Neural cell (in vitro differentiated cells): ENCODE results near the gene MAP2K7. TPM values are rescaled to one million over a fixed set of nuclear protein-coding genes. Genes with fewer than 3 reads are reported as not detected.

Experiments
- H2AFZ ChIP-seq: fragments of 200-600, 300-800 bp; sonication (generic), shearing (Covaris generic); 2 replicates; pipeline ENCODE4 v1.6.0; 2014; ENCODE audit warnings: low read depth, mild to moderate bottlenecking, antibody characterized with exemption, low read length, moderate library complexity
- H3F3A ChIP-seq: fragments of 200-600 bp; shearing (Covaris generic); 2 replicates; pipeline ENCODE4 v1.6.1; 2016; ENCODE audit warnings: mild to moderate bottlenecking, moderate library complexity, mixed read lengths, antibody characterized with exemption, low read length; ENCODE audit not compliant: insufficient read depth, poor library complexity, severe bottlenecking
- H3K27ac ChIP-seq: fragments of 200-600, 300-800 bp; sonication (generic), shearing (Covaris generic); 2 replicates; pipeline ENCODE4 v1.5.1; 2014; ENCODE audit warnings: mild to moderate bottlenecking, low read length, moderate library complexity
- H3K27me3 ChIP-seq: fragments of 300-800, 200-600 bp; sonication (generic), shearing (Covaris generic); 2 replicates; pipeline ENCODE4 v1.6.0; 2014; ENCODE audit warnings: mild to moderate bottlenecking, low read depth, low read length, moderate library complexity; ENCODE audit not compliant: insufficient read depth
- H3K36me3 ChIP-seq: fragments of 300-800, 200-600 bp; sonication (generic), shearing (Covaris generic); 2 replicates; pipeline ENCODE4 v1.5.1; 2014; ENCODE audit warnings: mild to moderate bottlenecking, antibody characterized with exemption, low read length, moderate library complexity; ENCODE audit not compliant: insufficient read depth
- H3K4me2 ChIP-seq: fragments of 300-800, 200-600 bp; sonication (generic), shearing (Covaris generic); 2 replicates; pipeline ENCODE4 v1.6.0; 2014; ENCODE audit warnings: mild to moderate bottlenecking, low read length
- H3K4me3 ChIP-seq: fragments of 300-800, 200-600 bp; sonication (generic), shearing (Covaris generic); 2 replicates; pipeline ENCODE4 v1.5.1; 2014; ENCODE audit warnings: mild to moderate bottlenecking, low read length, moderate library complexity
- H3K79me2 ChIP-seq: fragments of 200-600 bp; shearing (Covaris generic); replicated peaks from 2 replicates; pipeline ENCODE4 v1.6.0; 2014; ENCODE audit warnings: mild to moderate bottlenecking, low read length, moderate library complexity; ENCODE audit not compliant: insufficient read depth
- H3K9ac ChIP-seq: fragments of 300-800, 200-600 bp; sonication (generic), shearing (Covaris generic); 2 replicates; pipeline ENCODE4 v1.6.1; 2016; ENCODE audit warnings: mild to moderate bottlenecking, low read length, mixed read lengths
- H3K9me2 ChIP-seq: fragments of 200-600 bp; shearing (Covaris generic); 2 replicates; pipeline ENCODE4 v1.6.1; 2016; ENCODE audit warnings: mild to moderate bottlenecking, low read length, mixed read lengths; ENCODE audit not compliant: insufficient read depth
- H3K9me3 ChIP-seq: fragments of 200-600, 300-800 bp; sonication (generic), shearing (Covaris generic); 2 replicates; pipeline ENCODE4 v1.6.1; 2016; ENCODE audit warnings: mild to moderate bottlenecking, mixed run types, low read length, moderate library complexity, mixed read lengths
- H4K20me1 ChIP-seq: fragments of 200-600 bp; shearing (Covaris generic); 2 replicates; pipeline ENCODE4 v1.6.1; 2016; ENCODE audit warnings: mild to moderate bottlenecking, mixed run types; ENCODE audit not compliant: insufficient read depth
- EZH2 ChIP-seq: fragments of 200-600, 300-800 bp; shearing (Covaris generic), sonication (generic); IDR thresholded peaks from 2 replicates; pipeline ENCODE4 v1.6.1; 2014; ENCODE audit warnings: antibody characterized with exemption, low read length, borderline replicate concordance, mild to moderate bottlenecking; ENCODE audit not compliant: insufficient read depth, poor library complexity, severe bottlenecking
- POLR2AphosphoS5 ChIP-seq: IDR thresholded peaks from 2 replicates; pipeline ENCODE4 v1.6.1; 2012
- SMC3 ChIP-seq: fragments of 450-650 bp; conservative IDR thresholded peaks from 2 replicates; pipeline ENCODE4 v1.6.1; 2014; ENCODE audit warnings: antibody characterized with exemption, mild to moderate bottlenecking, moderate library complexity; ENCODE audit not compliant: poor library complexity
- TAF1 ChIP-seq: IDR thresholded peaks from 2 replicates; pipeline ENCODE4 v1.6.1; 2012; ENCODE audit warnings: low read depth
- polyA plus RNA-seq: library from polyadenylated mRNA; depleted of rRNA; stranded (reverse); fragments of >200 nt; gene quantifications from 2 replicates; pipeline ENCODE4 v1.2.3, GENCODE V29; 2014
- TF ChIP-seq, protein P1 (sequence below): IDR thresholded peaks from 2 replicates; pipeline ENCODE4 v1.6.1; 2012; ENCODE audit warnings: borderline replicate concordance
- TF ChIP-seq, protein P2 (sequence below): fragments of 450-650 bp; IDR thresholded peaks from 2 replicates; pipeline ENCODE4 v1.5.1; 2014; ENCODE audit warnings: antibody characterized with exemption, mild to moderate bottlenecking, moderate library complexity; ENCODE audit not compliant: poor library complexity, severe bottlenecking

The MAP2K7 gene
- polyA plus RNA-seq, 1 donor from 2014 or later: 9.2 TPM

DNA sequence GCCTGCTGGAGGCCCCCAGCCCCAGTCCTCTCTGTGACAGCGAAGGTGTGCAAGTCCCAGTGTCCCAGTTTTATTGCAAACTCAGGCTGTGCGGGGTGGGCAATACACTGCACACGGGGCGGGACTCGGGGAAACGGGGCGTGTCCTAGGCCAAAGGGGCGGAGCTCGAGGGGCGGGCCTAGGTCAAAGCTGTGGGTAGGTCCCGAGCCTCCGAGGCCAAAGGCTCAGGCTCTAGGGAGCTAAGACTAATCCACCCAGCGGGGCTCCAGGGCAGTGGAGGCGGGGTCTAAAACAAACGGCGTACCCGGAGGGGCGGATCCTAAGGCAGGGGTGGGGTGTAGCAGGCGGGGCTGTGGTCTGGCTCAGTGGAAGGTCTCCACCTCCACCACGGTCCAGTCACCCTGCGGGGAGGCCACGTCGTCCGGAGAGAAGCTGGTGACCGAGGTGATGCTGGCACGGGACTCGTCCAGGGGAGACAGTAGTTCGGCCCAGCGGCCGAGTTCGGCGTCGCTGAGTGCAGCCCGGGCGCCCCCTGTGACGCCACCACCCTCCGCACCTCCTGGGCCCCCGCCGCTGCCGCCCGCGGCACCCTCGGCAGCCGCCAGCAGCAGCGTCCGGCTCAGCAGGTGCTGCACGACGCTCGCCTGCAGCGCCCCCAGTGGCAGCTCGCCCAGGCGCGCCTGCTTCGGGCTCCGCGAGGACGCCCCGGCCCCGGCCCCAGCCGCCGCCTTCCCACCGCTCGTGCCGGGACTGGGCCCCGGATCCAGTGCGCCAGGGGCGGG is 34.8 kb upstream of the MAP2K7 start:
- Histone ChIP-seq H3K79me2 (peaks cover 12% of the 10 kb centered on the region), H3K4me2 (no peak overlapping the region), H3K4me3 (no peak overlapping the region), H3F3A (peaks cover 6% of the 10 kb centered on the region), H3K9me2 (no peaks in the 10 kb centered on the region), H2AFZ (no peak overlapping the region), H3K27me3 (no peaks in the 10 kb centered on the region), H3K36me3 (no peaks in the 10 kb centered on the region), H4K20me1 (no peaks in the 10 kb centered on the region), H3K27ac (no peak overlapping the region), H3K9ac (no peak overlapping the region), H3K9me3 (no peaks in the 10 kb centered on the region)
- no peak for TF ChIP-seq EZH2
- TF ChIP-seq TAF1: no peak
- TF ChIP-seq, protein P1, sequence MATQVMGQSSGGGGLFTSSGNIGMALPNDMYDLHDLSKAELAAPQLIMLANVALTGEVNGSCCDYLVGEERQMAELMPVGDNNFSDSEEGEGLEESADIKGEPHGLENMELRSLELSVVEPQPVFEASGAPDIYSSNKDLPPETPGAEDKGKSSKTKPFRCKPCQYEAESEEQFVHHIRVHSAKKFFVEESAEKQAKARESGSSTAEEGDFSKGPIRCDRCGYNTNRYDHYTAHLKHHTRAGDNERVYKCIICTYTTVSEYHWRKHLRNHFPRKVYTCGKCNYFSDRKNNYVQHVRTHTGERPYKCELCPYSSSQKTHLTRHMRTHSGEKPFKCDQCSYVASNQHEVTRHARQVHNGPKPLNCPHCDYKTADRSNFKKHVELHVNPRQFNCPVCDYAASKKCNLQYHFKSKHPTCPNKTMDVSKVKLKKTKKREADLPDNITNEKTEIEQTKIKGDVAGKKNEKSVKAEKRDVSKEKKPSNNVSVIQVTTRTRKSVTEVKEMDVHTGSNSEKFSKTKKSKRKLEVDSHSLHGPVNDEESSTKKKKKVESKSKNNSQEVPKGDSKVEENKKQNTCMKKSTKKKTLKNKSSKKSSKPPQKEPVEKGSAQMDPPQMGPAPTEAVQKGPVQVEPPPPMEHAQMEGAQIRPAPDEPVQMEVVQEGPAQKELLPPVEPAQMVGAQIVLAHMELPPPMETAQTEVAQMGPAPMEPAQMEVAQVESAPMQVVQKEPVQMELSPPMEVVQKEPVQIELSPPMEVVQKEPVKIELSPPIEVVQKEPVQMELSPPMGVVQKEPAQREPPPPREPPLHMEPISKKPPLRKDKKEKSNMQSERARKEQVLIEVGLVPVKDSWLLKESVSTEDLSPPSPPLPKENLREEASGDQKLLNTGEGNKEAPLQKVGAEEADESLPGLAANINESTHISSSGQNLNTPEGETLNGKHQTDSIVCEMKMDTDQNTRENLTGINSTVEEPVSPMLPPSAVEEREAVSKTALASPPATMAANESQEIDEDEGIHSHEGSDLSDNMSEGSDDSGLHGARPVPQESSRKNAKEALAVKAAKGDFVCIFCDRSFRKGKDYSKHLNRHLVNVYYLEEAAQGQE: no peak
- TF ChIP-seq, protein P2, sequence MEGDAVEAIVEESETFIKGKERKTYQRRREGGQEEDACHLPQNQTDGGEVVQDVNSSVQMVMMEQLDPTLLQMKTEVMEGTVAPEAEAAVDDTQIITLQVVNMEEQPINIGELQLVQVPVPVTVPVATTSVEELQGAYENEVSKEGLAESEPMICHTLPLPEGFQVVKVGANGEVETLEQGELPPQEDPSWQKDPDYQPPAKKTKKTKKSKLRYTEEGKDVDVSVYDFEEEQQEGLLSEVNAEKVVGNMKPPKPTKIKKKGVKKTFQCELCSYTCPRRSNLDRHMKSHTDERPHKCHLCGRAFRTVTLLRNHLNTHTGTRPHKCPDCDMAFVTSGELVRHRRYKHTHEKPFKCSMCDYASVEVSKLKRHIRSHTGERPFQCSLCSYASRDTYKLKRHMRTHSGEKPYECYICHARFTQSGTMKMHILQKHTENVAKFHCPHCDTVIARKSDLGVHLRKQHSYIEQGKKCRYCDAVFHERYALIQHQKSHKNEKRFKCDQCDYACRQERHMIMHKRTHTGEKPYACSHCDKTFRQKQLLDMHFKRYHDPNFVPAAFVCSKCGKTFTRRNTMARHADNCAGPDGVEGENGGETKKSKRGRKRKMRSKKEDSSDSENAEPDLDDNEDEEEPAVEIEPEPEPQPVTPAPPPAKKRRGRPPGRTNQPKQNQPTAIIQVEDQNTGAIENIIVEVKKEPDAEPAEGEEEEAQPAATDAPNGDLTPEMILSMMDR: peak; percentile 45

DNA sequence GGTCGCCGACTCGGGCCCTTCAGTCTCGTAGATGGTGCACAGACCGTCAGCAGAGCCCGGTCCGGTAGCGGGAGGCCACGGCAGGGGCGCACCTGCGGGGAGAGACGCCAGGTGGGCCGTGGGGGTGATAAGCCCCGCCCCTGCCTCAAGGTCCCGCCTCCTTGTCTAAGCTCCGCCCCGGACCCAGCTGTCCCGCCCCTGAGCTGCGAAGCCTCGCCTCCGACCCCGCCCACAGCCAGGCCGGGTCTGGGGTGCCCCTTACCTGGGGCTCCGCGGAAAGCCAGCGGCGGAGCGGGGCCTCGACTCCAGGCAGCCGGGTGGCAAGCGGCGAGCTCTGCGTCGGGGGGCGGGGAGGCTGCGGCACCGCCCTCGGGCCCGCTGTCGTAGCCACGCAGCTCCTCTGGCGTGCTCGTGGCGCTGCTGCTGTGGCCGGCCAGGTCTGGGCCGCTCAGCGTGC is 34.2 kb upstream of the MAP2K7 start:
- Histone ChIP-seq H3K36me3 (no peaks in the 10 kb centered on the region), H3K9me2 (no peaks in the 10 kb centered on the region), H4K20me1 (no peaks in the 10 kb centered on the region), H3K4me2 (no peak overlapping the region), H2AFZ (no peak overlapping the region), H3K9me3 (no peaks in the 10 kb centered on the region), H3F3A (peaks cover 6% of the 10 kb centered on the region), H3K4me3 (no peak overlapping the region), H3K27me3 (no peaks in the 10 kb centered on the region), H3K27ac (no peak overlapping the region), H3K9ac (no peak overlapping the region), H3K79me2 (peaks cover 13% of the 10 kb centered on the region)
- TF ChIP-seq POLR2AphosphoS5 (peak; percentile 25), SMC3 (no peak)
- TF ChIP-seq, protein P2: peak; percentile 23
